ENCODE data around the gene TMEM25.
A peak's percentile ranks its signal among the peaks of the same experiment; 100 is the strongest.

TMEM25 gene

DNA sequence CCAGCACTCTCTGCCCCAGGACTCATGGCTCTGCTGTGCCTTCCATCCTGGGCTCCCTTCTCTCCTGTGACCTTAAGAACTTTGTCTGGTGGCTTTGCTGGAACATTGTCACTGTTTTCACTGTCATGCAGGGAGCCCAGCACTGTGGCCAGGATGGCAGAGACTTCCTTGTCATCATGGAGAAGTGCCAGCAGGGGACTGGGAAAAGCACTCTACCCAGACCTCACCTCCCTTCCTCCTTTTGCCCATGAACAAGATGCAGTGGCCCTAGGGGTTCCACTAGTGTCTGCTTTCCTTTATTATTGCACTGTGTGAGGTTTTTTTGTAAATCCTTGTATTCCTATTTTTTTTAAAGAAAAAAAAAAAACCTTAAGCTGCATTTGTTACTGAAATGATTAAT, 6.6 kb upstream of the TMEM25 start:
- ChIA-PET POLR2A (interaction anchor here (1.3 kb wide), 1 partner anchor 12 kb away, joined by 3 read pairs; no protein-coding TSS in a partner anchor), CTCF (interaction anchor here (1.1 kb wide), 1 partner anchor 146 kb away, joined by 4 read pairs; no protein-coding TSS in a partner anchor)
- no peak overlapping the region for H3K4me3 ChIP-seq (ENCODE audit: low read depth, low read length)
- no peak overlapping the region for H3K27ac ChIP-seq (ENCODE audit: extremely low read depth, low read depth, low read length)
- TF ChIP-seq, protein P1, sequence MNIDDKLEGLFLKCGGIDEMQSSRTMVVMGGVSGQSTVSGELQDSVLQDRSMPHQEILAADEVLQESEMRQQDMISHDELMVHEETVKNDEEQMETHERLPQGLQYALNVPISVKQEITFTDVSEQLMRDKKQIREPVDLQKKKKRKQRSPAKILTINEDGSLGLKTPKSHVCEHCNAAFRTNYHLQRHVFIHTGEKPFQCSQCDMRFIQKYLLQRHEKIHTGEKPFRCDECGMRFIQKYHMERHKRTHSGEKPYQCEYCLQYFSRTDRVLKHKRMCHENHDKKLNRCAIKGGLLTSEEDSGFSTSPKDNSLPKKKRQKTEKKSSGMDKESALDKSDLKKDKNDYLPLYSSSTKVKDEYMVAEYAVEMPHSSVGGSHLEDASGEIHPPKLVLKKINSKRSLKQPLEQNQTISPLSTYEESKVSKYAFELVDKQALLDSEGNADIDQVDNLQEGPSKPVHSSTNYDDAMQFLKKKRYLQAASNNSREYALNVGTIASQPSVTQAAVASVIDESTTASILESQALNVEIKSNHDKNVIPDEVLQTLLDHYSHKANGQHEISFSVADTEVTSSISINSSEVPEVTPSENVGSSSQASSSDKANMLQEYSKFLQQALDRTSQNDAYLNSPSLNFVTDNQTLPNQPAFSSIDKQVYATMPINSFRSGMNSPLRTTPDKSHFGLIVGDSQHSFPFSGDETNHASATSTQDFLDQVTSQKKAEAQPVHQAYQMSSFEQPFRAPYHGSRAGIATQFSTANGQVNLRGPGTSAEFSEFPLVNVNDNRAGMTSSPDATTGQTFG (tag by site-specific recombination; IDR thresholded peaks at IDR 0.05; ENCODE audit: borderline replicate concordance): no peak
- no peak for TF ChIP-seq KLF9 (tag by site-specific recombination; IDR thresholded peaks at IDR 0.05; ENCODE audit: low read depth)
- no peak for TF ChIP-seq ZNF433 (tag by site-specific recombination; IDR thresholded peaks at IDR 0.05; ENCODE audit: low read depth)
- no peak for TF ChIP-seq REPIN1 (tag by site-specific recombination; IDR thresholded peaks at IDR 0.05; ENCODE audit: low read depth)
- TF ChIP-seq, protein P2, sequence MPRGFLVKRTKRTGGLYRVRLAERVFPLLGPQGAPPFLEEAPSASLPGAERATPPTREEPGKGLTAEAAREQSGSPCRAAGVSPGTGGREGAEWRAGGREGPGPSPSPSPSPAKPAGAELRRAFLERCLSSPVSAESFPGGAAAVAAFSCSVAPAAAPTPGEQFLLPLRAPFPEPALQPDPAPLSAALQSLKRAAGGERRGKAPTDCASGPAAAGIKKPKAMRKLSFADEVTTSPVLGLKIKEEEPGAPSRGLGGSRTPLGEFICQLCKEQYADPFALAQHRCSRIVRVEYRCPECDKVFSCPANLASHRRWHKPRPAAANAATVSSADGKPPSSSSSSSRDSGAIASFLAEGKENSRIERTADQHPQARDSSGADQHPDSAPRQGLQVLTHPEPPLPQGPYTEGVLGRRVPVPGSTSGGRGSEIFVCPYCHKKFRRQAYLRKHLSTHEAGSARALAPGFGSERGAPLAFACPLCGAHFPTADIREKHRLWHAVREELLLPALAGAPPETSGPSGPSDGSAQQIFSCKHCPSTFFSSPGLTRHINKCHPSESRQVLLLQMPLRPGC (tag by site-specific recombination; IDR thresholded peaks at IDR 0.05): no peak
- no peak for TF ChIP-seq ZFP69B (tag by site-specific recombination; IDR thresholded peaks at IDR 0.05)
- TF ChIP-seq SP3 (tag by site-specific recombination; IDR thresholded peaks at IDR 0.05): no peak
- TF ChIP-seq ZNF19 (tag by site-specific recombination; IDR thresholded peaks at IDR 0.05; ENCODE audit: low read depth): no peak
- no peak for TF ChIP-seq ZIC2 (tag by site-specific recombination; IDR thresholded peaks at IDR 0.05)
- no peak for TF ChIP-seq ZEB2 (tag by site-specific recombination; IDR thresholded peaks at IDR 0.05)
- TF ChIP-seq ZNF341 (tag by site-specific recombination; IDR thresholded peaks at IDR 0.05; ENCODE audit: low read depth): no peak
- TF ChIP-seq ZNF558 (tag by site-specific recombination; IDR thresholded peaks at IDR 0.05): no peak
- TF ChIP-seq ZNF473 (tag by site-specific recombination; IDR thresholded peaks at IDR 0.05): no peak
- no peak for TF ChIP-seq SCRT2 (tag by site-specific recombination; IDR thresholded peaks at IDR 0.05)
- no peaks in the 10 kb centered on the region for H3K4me1 ChIP-seq (ENCODE audit: control insufficient read depth, insufficient read depth, low read length)
- H3K36me3 ChIP-seq (ENCODE audit: control insufficient read depth in 2 of 2, insufficient read depth in 1 of 2, low read length in 2 of 2): peaks cover 3 to 79% of the 10 kb centered on the region in 2 experiments; a peak in 2 of 3 replicates
- no peaks in the 10 kb centered on the region for H3K9me3 ChIP-seq (ENCODE audit: control insufficient read depth, insufficient read depth, low read depth, low read length)

DNA sequence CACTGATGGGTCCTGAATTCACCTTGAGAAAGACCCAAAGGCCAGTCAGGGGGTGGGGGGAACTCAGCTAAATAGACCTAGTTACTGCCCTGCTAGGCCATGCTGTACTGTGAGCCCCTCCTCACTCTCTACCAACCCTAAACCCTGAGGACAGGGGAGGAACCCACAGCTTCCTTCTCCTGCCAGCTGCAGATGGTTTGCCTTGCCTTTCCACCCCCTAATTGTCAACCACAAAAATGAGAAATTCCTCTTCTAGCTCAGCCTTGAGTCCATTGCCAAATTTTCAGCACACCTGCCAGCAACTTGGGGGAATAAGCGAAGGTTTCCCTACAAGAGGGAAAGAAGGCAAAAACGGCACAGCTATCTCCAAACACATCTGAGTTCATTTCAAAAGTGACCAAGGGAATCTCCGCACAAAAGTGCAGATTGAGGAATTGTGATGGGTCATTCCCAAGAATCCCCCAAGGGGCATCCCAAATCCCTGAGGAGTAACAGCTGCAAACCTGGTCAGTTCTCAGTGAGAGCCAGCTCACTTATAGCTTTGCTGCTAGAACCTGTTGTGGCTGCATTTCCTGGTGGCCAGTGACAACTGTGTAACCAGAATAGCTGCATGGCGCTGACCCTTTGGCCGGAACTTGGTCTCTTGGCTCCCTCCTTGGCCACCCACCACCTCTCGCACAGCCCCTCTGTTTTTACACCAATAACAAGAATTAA, 6.1 kb upstream of the TMEM25 start:
- POLR2A ChIA-PET: interaction anchor here (1.3 kb wide), 1 partner anchor 12 kb away, joined by 3 read pairs; no protein-coding TSS in a partner anchor
- H3K4me3 ChIP-seq (ENCODE audit: low read depth, low read length): no peak overlapping the region
- H3K4me1 ChIP-seq (ENCODE audit: control insufficient read depth, insufficient read depth, low read length): no peaks in the 10 kb centered on the region
- H3K27ac ChIP-seq (ENCODE audit: extremely low read depth, low read depth, low read length): no peak overlapping the region
- H3K36me3 ChIP-seq (ENCODE audit: control insufficient read depth in 2 of 2, insufficient read depth in 1 of 2, low read length in 2 of 2): peaks cover 3 to 73% of the 10 kb centered on the region in 2 experiments; a peak in 2 of 3 replicates
- TF ChIP-seq ZNF830 (tag by site-specific recombination; IDR thresholded peaks at IDR 0.05; ENCODE audit: low read depth): no peak
- TF ChIP-seq, protein P3, sequence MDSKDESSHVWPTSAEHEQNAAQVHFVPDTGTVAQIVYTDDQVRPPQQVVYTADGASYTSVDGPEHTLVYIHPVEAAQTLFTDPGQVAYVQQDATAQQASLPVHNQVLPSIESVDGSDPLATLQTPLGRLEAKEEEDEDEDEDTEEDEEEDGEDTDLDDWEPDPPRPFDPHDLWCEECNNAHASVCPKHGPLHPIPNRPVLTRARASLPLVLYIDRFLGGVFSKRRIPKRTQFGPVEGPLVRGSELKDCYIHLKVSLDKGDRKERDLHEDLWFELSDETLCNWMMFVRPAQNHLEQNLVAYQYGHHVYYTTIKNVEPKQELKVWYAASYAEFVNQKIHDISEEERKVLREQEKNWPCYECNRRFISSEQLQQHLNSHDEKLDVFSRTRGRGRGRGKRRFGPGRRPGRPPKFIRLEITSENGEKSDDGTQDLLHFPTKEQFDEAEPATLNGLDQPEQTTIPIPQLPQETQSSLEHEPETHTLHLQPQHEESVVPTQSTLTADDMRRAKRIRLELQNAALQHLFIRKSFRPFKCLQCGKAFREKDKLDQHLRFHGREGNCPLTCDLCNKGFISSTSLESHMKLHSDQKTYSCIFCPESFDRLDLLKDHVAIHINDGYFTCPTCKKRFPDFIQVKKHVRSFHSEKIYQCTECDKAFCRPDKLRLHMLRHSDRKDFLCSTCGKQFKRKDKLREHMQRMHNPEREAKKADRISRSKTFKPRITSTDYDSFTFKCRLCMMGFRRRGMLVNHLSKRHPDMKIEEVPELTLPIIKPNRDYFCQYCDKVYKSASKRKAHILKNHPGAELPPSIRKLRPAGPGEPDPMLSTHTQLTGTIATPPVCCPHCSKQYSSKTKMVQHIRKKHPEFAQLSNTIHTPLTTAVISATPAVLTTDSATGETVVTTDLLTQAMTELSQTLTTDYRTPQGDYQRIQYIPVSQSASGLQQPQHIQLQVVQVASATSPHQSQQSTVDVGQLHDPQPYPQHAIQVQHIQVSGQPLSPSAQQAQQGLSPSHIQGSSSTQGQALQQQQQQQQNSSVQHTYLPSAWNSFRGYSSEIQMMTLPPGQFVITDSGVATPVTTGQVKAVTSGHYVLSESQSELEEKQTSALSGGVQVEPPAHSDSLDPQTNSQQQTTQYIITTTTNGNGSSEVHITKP (tag by site-specific recombination; IDR thresholded peaks at IDR 0.05): peak; percentile 44; the same call in 1 of the 2 replicates
- H3K9me3 ChIP-seq (ENCODE audit: control insufficient read depth, insufficient read depth, low read depth, low read length): no peaks in the 10 kb centered on the region
- CTCF ChIA-PET: interaction anchor here (0.6 to 1.1 kb wide), 4 partner anchors 37 to 379 kb away, joined by 3 to 4 read pairs (median 4); no protein-coding TSS in a partner anchor

Measured in HEK293 (cell line).